HG03064 (cell line): ENCODE measurements around the gene CHMP4B.

ENCODE experiments used
- ATAC-seq: cut with Tn5 transposase; IDR thresholded peaks from one replicate; pipeline ENCODE4 v1.9.1; 2021; ENCODE audit warnings: low read depth; ENCODE audit not compliant: unreplicated experiment

The CHMP4B gene

GRCh38 chr20:33889312-33889711, 78.2 kb downstream of the CHMP4B start:
- ATAC-seq: no peak

- ATAC-seq: no peak
These were observed 79.4 kb downstream of the CHMP4B start for GRCh38 chr20:33890557-33890956.

- no peak for ATAC-seq
These were observed 82.2 kb downstream of the CHMP4B start for GRCh38 chr20:33893314-33893713.

- no peak for ATAC-seq
These were observed 83.7 kb downstream of the CHMP4B start for GRCh38 chr20:33894798-33895197.

GRCh38 chr20:33896509-33896908, 85.4 kb downstream of the CHMP4B start:
- no peak for ATAC-seq

- ATAC-seq: no peak
These were observed 86.3 kb downstream of the CHMP4B start for GRCh38 chr20:33897313-33897912.

GRCh38 chr20:33899106-33899505, 88.0 kb downstream of the CHMP4B start:
- no peak for ATAC-seq

- ATAC-seq: no peak
These were observed 89.5 kb downstream of the CHMP4B start for GRCh38 chr20:33900521-33901131.

GRCh38 chr20:33901132-33901523, 90.0 kb downstream of the CHMP4B start:
- no peak for ATAC-seq

GRCh38 chr20:33902011-33902410, 90.9 kb downstream of the CHMP4B start:
- no peak for ATAC-seq
